Nephron progenitor cell (in vitro differentiated cells): ENCODE data around the gene DIRAS3.
"Not testable (repeated sequence)": the region's sequence is repeated elsewhere in the genome, so short reads cannot be mapped to it uniquely, and the experiment has no call there.

Source experiments
- DNase-seq: peaks from one replicate; pipeline ENCODE4 v3.0.0; 2021
- H3K27ac Mint-ChIP-seq: 2 replicates; pipeline ENCODE4 v1.8.0; 2021; ENCODE audit warnings: mild to moderate bottlenecking, moderate library complexity, mixed read lengths
- H3K27me3 Mint-ChIP-seq: 2 replicates; pipeline ENCODE4 v1.8.0; 2021; ENCODE audit warnings: mild to moderate bottlenecking, low read depth, mixed read lengths; ENCODE audit not compliant: poor library complexity
- H3K36me3 Mint-ChIP-seq: 2 replicates; pipeline ENCODE4 v1.8.0; 2021; ENCODE audit warnings: low read depth, mixed read lengths
- H3K4me1 Mint-ChIP-seq: 2 replicates; pipeline ENCODE4 v1.8.0; 2021; ENCODE audit warnings: mixed read lengths
- H3K4me3 Mint-ChIP-seq: 2 replicates; pipeline ENCODE4 v1.8.0; 2021; ENCODE audit warnings: mild to moderate bottlenecking, moderate library complexity, mixed read lengths
- H3K9me3 Mint-ChIP-seq: 2 replicates; pipeline ENCODE4 v1.8.0; 2021; ENCODE audit warnings: mild to moderate bottlenecking, moderate library complexity, mixed read lengths
- TF ChIP-seq, protein P1 (sequence below): fragments of 200-600 bp; sonication (generic); IDR thresholded peaks from 2 replicates; pipeline ENCODE4 v1.5.0; 2021; ENCODE audit warnings: antibody characterized with exemption

Gene DIRAS3

DNA sequence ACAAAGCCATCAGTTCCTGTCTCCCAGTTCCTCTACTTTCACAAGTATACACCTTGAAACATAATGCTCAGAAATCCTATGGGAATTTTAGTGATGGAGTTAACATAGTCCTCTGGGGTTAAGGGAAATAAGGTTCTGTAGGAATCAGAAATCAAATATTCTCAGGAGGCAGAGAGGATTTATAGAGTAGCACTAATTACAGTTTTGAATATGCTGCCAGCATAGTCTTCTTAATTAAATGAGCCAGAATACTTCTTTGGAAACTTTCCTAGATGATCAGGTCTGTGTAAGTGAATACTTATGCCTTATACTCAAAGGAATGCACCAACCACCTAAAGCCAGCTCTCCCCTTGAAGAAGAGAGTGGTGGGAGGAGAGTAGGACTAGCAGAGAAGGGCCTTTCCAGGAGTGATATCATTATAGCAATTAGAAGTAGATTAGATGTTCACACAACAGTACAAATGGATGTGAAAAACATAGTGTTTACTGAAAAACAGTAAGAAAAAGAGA, 31.4 kb upstream of the DIRAS3 start:
- Mint-ChIP-seq H3K4me1 (no peaks in the 10 kb centered on the region), H3K9me3 (no peaks in the 10 kb centered on the region), H3K27me3 (no peaks in the 10 kb centered on the region), H3K4me3 (no peak overlapping the region), H3K27ac (no peak overlapping the region), H3K36me3 (no peaks in the 10 kb centered on the region)
- TF ChIP-seq, protein P1, sequence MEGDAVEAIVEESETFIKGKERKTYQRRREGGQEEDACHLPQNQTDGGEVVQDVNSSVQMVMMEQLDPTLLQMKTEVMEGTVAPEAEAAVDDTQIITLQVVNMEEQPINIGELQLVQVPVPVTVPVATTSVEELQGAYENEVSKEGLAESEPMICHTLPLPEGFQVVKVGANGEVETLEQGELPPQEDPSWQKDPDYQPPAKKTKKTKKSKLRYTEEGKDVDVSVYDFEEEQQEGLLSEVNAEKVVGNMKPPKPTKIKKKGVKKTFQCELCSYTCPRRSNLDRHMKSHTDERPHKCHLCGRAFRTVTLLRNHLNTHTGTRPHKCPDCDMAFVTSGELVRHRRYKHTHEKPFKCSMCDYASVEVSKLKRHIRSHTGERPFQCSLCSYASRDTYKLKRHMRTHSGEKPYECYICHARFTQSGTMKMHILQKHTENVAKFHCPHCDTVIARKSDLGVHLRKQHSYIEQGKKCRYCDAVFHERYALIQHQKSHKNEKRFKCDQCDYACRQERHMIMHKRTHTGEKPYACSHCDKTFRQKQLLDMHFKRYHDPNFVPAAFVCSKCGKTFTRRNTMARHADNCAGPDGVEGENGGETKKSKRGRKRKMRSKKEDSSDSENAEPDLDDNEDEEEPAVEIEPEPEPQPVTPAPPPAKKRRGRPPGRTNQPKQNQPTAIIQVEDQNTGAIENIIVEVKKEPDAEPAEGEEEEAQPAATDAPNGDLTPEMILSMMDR, result no peak
- DNase-seq, result no peak

GRCh38 chr1:68078647-68079046, 28.2 kb upstream of the DIRAS3 start:
- Mint-ChIP-seq H3K36me3 (peaks cover 6% of the 10 kb centered on the region), H3K4me3 (no peak overlapping the region), H3K27ac (no peak overlapping the region), H3K9me3 (peaks cover 21% of the 10 kb centered on the region), H3K27me3 (peaks cover 4% of the 10 kb centered on the region), H3K4me1 (no peaks in the 10 kb centered on the region)
- TF ChIP-seq, protein P1, result no peak
- DNase-seq, result no peak

DNA sequence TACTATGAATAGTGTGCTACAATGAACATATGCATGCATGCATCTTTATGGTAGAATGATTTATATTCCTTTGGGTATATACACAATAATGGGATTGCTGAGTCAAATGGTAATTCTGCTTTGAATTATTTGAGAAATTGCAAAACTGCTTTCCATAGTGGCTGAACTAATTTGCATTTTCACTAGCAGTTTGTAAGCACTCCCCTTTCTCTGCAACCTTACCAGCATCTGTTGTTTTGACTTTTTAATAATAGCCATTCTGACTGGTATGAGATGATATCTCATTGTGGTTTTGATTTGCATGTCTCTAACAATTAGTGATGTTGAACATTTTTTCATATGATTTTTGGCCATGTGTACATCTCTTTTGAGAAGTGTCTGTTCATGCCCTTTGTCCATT, 24.0 kb upstream of the DIRAS3 start:
- Mint-ChIP-seq H3K27me3 (peaks cover 4% of the 10 kb centered on the region), H3K9me3 (peaks cover 21% of the 10 kb centered on the region), H3K36me3 (peaks cover 6% of the 10 kb centered on the region), H3K4me3 (no peak overlapping the region), H3K4me1 (no peaks in the 10 kb centered on the region), H3K27ac (no peak overlapping the region)
- DNase-seq, result no peak
- TF ChIP-seq, protein P1, result no peak

- Mint-ChIP-seq H3K27me3 (no peaks in the 10 kb centered on the region), H3K4me1 (no peaks in the 10 kb centered on the region)
These were observed 15.3 kb upstream of the DIRAS3 start for GRCh38 chr1:68065766-68066165.

DNA sequence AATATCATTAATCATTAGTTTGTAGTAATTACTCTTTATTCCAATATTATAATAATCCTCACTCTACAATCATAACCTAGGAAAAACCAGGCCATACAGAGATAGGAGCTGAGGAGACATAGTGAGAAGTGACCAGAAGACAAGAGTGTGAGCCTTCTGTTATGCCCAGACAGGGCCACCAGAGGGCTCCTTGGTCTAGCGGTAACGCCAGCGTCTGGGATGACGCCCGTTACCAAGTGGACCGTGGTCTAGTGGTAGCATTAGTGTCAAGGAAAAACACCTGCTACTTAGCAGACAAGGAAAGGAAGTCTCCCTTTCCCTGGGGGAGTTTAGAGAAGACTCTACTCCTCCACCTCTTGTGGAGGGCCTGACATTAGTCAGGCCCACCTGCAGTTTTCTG, 7.6 kb upstream of the DIRAS3 start:
- H3K4me1 Mint-ChIP-seq, DNase-seq, H3K36me3 Mint-ChIP-seq, H3K27me3 Mint-ChIP-seq, H3K4me3 Mint-ChIP-seq, H3K27ac Mint-ChIP-seq: not testable (repeated sequence)
- H3K9me3 Mint-ChIP-seq, result peaks cover 38% of the 10 kb centered on the region

More at GRCh38 chr1:68065766-68066165, 15.3 kb upstream of the DIRAS3 start:
- DNase-seq, result no peak
- TF ChIP-seq, protein P1, result no peak
- H3K27ac Mint-ChIP-seq, result no peak overlapping the region
- no peak overlapping the region for H3K4me3 Mint-ChIP-seq
- no peaks in the 10 kb centered on the region for H3K36me3 Mint-ChIP-seq
- H3K9me3 Mint-ChIP-seq, result peaks cover 20% of the 10 kb centered on the region

DNA sequence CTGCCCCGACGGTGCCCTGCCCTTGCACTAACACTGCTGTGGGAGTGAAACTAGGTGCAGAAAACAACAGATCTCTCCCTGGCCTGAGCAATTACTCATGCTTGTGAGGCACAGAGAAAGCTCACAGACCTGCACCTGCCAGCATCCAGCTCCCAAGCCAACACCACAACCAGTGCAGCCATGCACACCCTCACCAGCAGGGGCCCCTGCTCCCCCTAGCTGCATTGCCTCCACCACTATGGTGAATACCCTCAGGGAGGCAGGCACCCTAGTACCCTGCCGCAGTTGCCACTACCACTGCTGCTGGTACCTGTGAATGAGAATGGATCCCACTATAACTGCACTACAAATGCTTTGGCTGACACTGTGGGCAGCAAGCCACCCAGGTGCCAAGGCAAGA, 7.1 kb upstream of the DIRAS3 start:
- TF ChIP-seq, protein P1, result no peak
- Mint-ChIP-seq H3K36me3 (no peaks in the 10 kb centered on the region), H3K9me3 (peaks cover 34% of the 10 kb centered on the region), H3K27ac (no peak overlapping the region), H3K27me3 (peaks cover 6% of the 10 kb centered on the region), H3K4me3 (no peak overlapping the region), H3K4me1 (no peaks in the 10 kb centered on the region)
- DNase-seq, result no peak
